ENCODE data around the gene GAPT.

Gene GAPT

DNA sequence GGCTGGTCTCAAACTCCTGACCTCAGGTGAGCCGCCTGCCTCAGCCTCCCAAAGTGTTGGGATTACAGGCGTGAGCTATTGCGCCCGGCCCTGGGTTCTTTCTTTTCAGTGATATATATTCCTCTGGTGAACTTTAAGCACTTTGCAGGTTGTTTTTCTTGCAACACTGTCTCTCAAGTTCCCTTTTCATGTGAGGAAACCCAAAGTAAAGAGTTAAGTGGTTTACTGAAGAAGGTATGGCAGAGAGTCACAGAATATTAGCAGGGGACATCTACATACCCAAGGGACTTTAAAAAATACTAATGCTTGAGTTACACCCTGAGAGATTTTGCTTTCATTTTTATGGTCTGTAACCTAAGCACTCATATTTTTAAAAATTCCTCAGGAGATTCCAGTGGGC lies 6.7 kb upstream of the GAPT start:
- DNase-seq = no peak
- Histone ChIP-seq H3K4me3 (ENCODE audit: insufficient read depth, low read depth, low read length, poor library complexity, severe bottlenecking) (no peak overlapping the region), H3K27me3 (replicated peaks; ENCODE audit: control insufficient read depth, insufficient read depth, low read length, poor library complexity, severe bottlenecking) (peaks cover 3% of the 10 kb centered on the region)

DNA sequence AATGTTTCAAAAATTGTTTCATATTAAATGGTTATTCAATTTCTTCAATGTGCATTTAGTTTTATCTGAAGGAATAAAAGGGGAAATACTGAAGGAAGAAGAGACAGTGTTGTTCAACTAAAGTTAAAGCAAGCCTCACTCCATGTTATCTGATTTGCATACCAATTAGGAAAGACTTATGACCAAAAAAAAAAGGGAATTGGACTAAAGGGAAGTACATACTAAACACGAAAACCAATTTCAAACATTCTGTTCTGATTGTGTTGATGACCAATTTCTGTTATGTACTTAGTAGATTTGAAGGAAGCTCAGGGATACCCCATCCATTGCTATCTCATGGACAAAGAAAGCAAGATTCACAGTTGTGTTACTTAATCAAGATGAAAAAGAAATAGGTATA lies 4.9 kb upstream of the GAPT start:
- Histone ChIP-seq H3K36me3 (ENCODE audit: control insufficient read depth, insufficient read depth, low read length) (no peaks in the 10 kb centered on the region), H3K27ac (ENCODE audit: insufficient read depth, low read length, poor library complexity, severe bottlenecking) (no peak overlapping the region), H3K4me3 (ENCODE audit: insufficient read depth, low read depth, low read length, poor library complexity, severe bottlenecking) (no peak overlapping the region), H3K27me3 (replicated peaks; ENCODE audit: control insufficient read depth, insufficient read depth, low read length, poor library complexity, severe bottlenecking) (peaks cover 3% of the 10 kb centered on the region), H3K4me1 (ENCODE audit: control insufficient read depth, insufficient read depth, low read length, poor library complexity, severe bottlenecking) (no peaks in the 10 kb centered on the region), H3K9me3 (ENCODE audit: control insufficient read depth, low read length) (no peaks in the 10 kb centered on the region)
- no peak for DNase-seq

More for the DNA sequence above, 6.7 kb upstream of the GAPT start:
- no peak overlapping the region for H3K27ac ChIP-seq (ENCODE audit: insufficient read depth, low read length, poor library complexity, severe bottlenecking)
- no peaks in the 10 kb centered on the region for H3K4me1 ChIP-seq (ENCODE audit: control insufficient read depth, insufficient read depth, low read length, poor library complexity, severe bottlenecking)
- H3K9me3 ChIP-seq (ENCODE audit: control insufficient read depth, low read length) = no peaks in the 10 kb centered on the region
- H3K36me3 ChIP-seq (ENCODE audit: control insufficient read depth, insufficient read depth, low read length) = no peaks in the 10 kb centered on the region

- Histone ChIP-seq H3K9me3 (ENCODE audit: control insufficient read depth, low read length) (no peaks in the 10 kb centered on the region), H3K4me1 (ENCODE audit: control insufficient read depth, insufficient read depth, low read length, poor library complexity, severe bottlenecking) (no peaks in the 10 kb centered on the region), H3K27me3 (replicated peaks; ENCODE audit: control insufficient read depth, insufficient read depth, low read length, poor library complexity, severe bottlenecking) (no peaks in the 10 kb centered on the region), H3K36me3 (ENCODE audit: control insufficient read depth, insufficient read depth, low read length) (no peaks in the 10 kb centered on the region), H3K4me3 (ENCODE audit: insufficient read depth, low read depth, low read length, poor library complexity, severe bottlenecking) (no peak overlapping the region), H3K27ac (ENCODE audit: insufficient read depth, low read length, poor library complexity, severe bottlenecking) (no peak overlapping the region)
- DNase-seq = no peak
Observed at GRCh38 chr5:58490402-58491050, 709 bp upstream of the GAPT start.

- DNase-seq = no peak
- no peaks in the 10 kb centered on the region for H3K27me3 ChIP-seq (replicated peaks; ENCODE audit: control insufficient read depth, insufficient read depth, low read length, poor library complexity, severe bottlenecking)
- no peaks in the 10 kb centered on the region for H3K9me3 ChIP-seq (ENCODE audit: control insufficient read depth, low read length)
- H3K4me3 ChIP-seq (ENCODE audit: insufficient read depth, low read depth, low read length, poor library complexity, severe bottlenecking) = no peak overlapping the region
- no peaks in the 10 kb centered on the region for H3K4me1 ChIP-seq (ENCODE audit: control insufficient read depth, insufficient read depth, low read length, poor library complexity, severe bottlenecking)
- no peaks in the 10 kb centered on the region for H3K36me3 ChIP-seq (ENCODE audit: control insufficient read depth, insufficient read depth, low read length)
- no peak overlapping the region for H3K27ac ChIP-seq (ENCODE audit: insufficient read depth, low read length, poor library complexity, severe bottlenecking)
Observed at GRCh38 chr5:58493141-58493540, 1.9 kb downstream of the GAPT start.

DNA sequence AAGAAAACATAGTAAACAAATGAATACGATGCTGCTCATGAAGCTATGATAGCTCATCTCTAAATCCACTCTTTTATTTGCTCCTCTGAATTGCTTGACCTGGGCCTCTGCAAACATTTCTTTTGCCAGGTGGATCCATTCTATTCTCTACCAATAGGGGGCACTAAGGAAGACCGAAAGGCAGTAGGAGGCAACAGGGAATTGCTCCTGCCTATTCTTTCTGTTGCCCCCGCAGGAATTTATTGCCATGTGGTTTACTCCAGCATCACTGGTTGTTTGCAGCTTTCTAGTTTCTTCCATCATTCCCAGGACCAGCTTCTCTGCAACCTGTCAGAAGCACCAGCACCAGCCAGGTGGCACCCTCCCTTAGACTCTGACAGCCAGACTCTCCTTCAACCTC lies 5.3 kb downstream of the GAPT start:
- Histone ChIP-seq H3K27ac (ENCODE audit: insufficient read depth, low read length, poor library complexity, severe bottlenecking) (no peak overlapping the region), H3K9me3 (ENCODE audit: control insufficient read depth, low read length) (no peaks in the 10 kb centered on the region), H3K4me3 (ENCODE audit: insufficient read depth, low read depth, low read length, poor library complexity, severe bottlenecking) (no peak overlapping the region), H3K27me3 (replicated peaks; ENCODE audit: control insufficient read depth, insufficient read depth, low read length, poor library complexity, severe bottlenecking) (no peaks in the 10 kb centered on the region), H3K36me3 (ENCODE audit: control insufficient read depth, insufficient read depth, low read length) (no peaks in the 10 kb centered on the region), H3K4me1 (ENCODE audit: control insufficient read depth, insufficient read depth, low read length, poor library complexity, severe bottlenecking) (no peaks in the 10 kb centered on the region)
- DNase-seq = no peak

DNA sequence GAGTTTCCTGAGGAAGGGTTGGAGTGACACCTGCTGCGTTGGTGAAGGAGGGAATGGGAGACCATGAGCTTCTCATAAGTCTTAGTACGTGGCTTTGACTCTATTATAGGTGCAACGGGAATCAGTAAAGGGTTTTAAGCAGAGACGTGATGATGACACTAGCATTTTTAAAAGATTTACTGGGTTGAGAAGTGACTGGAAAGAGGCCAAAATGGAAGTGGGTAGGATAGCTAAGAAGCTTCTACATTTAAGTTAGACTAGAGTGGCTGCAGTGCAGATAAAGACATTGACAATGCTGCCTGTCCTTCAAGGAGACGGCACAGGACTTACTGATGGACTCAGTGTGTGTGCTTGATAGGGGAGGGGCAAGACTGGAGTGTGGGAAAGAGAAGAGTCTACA lies 6.2 kb downstream of the GAPT start:
- Histone ChIP-seq H3K27me3 (replicated peaks; ENCODE audit: control insufficient read depth, insufficient read depth, low read length, poor library complexity, severe bottlenecking) (no peaks in the 10 kb centered on the region), H3K36me3 (ENCODE audit: control insufficient read depth, insufficient read depth, low read length) (no peaks in the 10 kb centered on the region), H3K9me3 (ENCODE audit: control insufficient read depth, low read length) (no peaks in the 10 kb centered on the region), H3K4me1 (ENCODE audit: control insufficient read depth, insufficient read depth, low read length, poor library complexity, severe bottlenecking) (no peaks in the 10 kb centered on the region), H3K27ac (ENCODE audit: insufficient read depth, low read length, poor library complexity, severe bottlenecking) (no peak overlapping the region), H3K4me3 (ENCODE audit: insufficient read depth, low read depth, low read length, poor library complexity, severe bottlenecking) (no peak overlapping the region)
- no peak for DNase-seq

GRCh38 chr5:58497921-58498320 lies 6.7 kb downstream of the GAPT start:
- no peaks in the 10 kb centered on the region for H3K9me3 ChIP-seq (ENCODE audit: control insufficient read depth, low read length)
- no peaks in the 10 kb centered on the region for H3K36me3 ChIP-seq (ENCODE audit: control insufficient read depth, insufficient read depth, low read length)
- H3K27ac ChIP-seq (ENCODE audit: insufficient read depth, low read length, poor library complexity, severe bottlenecking) = no peak overlapping the region
- no peak for DNase-seq
- H3K27me3 ChIP-seq (replicated peaks; ENCODE audit: control insufficient read depth, insufficient read depth, low read length, poor library complexity, severe bottlenecking) = no peaks in the 10 kb centered on the region
- no peak overlapping the region for H3K4me3 ChIP-seq (ENCODE audit: insufficient read depth, low read depth, low read length, poor library complexity, severe bottlenecking)
- no peaks in the 10 kb centered on the region for H3K4me1 ChIP-seq (ENCODE audit: control insufficient read depth, insufficient read depth, low read length, poor library complexity, severe bottlenecking)

- no peak overlapping the region for H3K27ac ChIP-seq (ENCODE audit: insufficient read depth, low read length, poor library complexity, severe bottlenecking)
- no peaks in the 10 kb centered on the region for H3K36me3 ChIP-seq (ENCODE audit: control insufficient read depth, insufficient read depth, low read length)
- H3K4me1 ChIP-seq (ENCODE audit: control insufficient read depth, insufficient read depth, low read length, poor library complexity, severe bottlenecking) = no peaks in the 10 kb centered on the region
- no peak overlapping the region for H3K4me3 ChIP-seq (ENCODE audit: insufficient read depth, low read depth, low read length, poor library complexity, severe bottlenecking)
- H3K27me3 ChIP-seq (replicated peaks; ENCODE audit: control insufficient read depth, insufficient read depth, low read length, poor library complexity, severe bottlenecking) = no peaks in the 10 kb centered on the region
- no peak for DNase-seq
- H3K9me3 ChIP-seq (ENCODE audit: control insufficient read depth, low read length) = no peaks in the 10 kb centered on the region
Observed at GRCh38 chr5:58498340-58498942, 7.2 kb downstream of the GAPT start.

GRCh38 chr5:58499231-58499630 lies 8.0 kb downstream of the GAPT start:
- no peaks in the 10 kb centered on the region for H3K4me1 ChIP-seq (ENCODE audit: control insufficient read depth, insufficient read depth, low read length, poor library complexity, severe bottlenecking)

GRCh38 chr5:58499941-58500340 lies 8.7 kb downstream of the GAPT start:
- Histone ChIP-seq H3K36me3 (ENCODE audit: control insufficient read depth, insufficient read depth, low read length) (no peaks in the 10 kb centered on the region), H3K9me3 (ENCODE audit: control insufficient read depth, low read length) (no peaks in the 10 kb centered on the region), H3K4me3 (ENCODE audit: insufficient read depth, low read depth, low read length, poor library complexity, severe bottlenecking) (no peak overlapping the region), H3K4me1 (ENCODE audit: control insufficient read depth, insufficient read depth, low read length, poor library complexity, severe bottlenecking) (no peaks in the 10 kb centered on the region), H3K27me3 (replicated peaks; ENCODE audit: control insufficient read depth, insufficient read depth, low read length, poor library complexity, severe bottlenecking) (no peaks in the 10 kb centered on the region), H3K27ac (ENCODE audit: insufficient read depth, low read length, poor library complexity, severe bottlenecking) (no peak overlapping the region)
- no peak for DNase-seq

More at GRCh38 chr5:58499231-58499630, 8.0 kb downstream of the GAPT start:
- Histone ChIP-seq H3K4me3 (ENCODE audit: insufficient read depth, low read depth, low read length, poor library complexity, severe bottlenecking) (no peak overlapping the region), H3K36me3 (ENCODE audit: control insufficient read depth, insufficient read depth, low read length) (no peaks in the 10 kb centered on the region), H3K9me3 (ENCODE audit: control insufficient read depth, low read length) (no peaks in the 10 kb centered on the region), H3K27ac (ENCODE audit: insufficient read depth, low read length, poor library complexity, severe bottlenecking) (no peak overlapping the region), H3K27me3 (replicated peaks; ENCODE audit: control insufficient read depth, insufficient read depth, low read length, poor library complexity, severe bottlenecking) (no peaks in the 10 kb centered on the region)
- DNase-seq = no peak

All from effector memory CD4-positive, alpha-beta T cell (primary cell).